Posterior vena cava (tissue), 2 donors: ENCODE data around the gene ZNF496. TPM values are rescaled to one million over a fixed set of nuclear protein-coding genes. Genes with fewer than 3 reads are reported as not detected.
"Not testable (repeated sequence)": the region's sequence is repeated elsewhere in the genome, so short reads cannot be mapped to it uniquely, and the experiment has no call there.

ENCODE experiments used
- DNase-seq: peaks from one replicate; pipeline ENCODE4 v3.0.0-alpha.2; 2020; ENCODE audit warnings: low spot score
- intact Hi-C, 2 donors: fragments of 100-400 bp; cut with DNase I; formaldehyde crosslinking; loops; one replicate each; pipeline versions ENCODE4 v1.14.1 to v1.14.2; 2022 to 2023
- total RNA-seq, 2 donors: library from RNA; stranded (reverse); fragmentation: NEBNext Ultra II Directional; extraction: Animal tissue kit (Norgen Biotek cat#: 25700); gene quantifications; one replicate each; pipeline ENCODE4 v1.2.1, GENCODE V29; 2021
- donor health status: DM: yes; HTN: yes; CAD: no.
- donor health status: DM: yes; HTN: yes; CAD: no.

The ZNF496 gene
- total RNA-seq, 2 donors from 2014 or later: 18.8 to 19.3 TPM

- intact Hi-C loops: no loop called here
- DNase-seq: peak; percentile 82
These were observed 29.5 kb upstream of the ZNF496 start for GRCh38 chr1:247360991-247361731.

GRCh38 chr1:247360116-247360898 is 28.6 kb upstream of the ZNF496 start:
- DNase-seq: no peak
- intact Hi-C loops: no loop called here

GRCh38 chr1:247359559-247359958 is 27.9 kb upstream of the ZNF496 start:
- intact Hi-C loops: loop anchor here in 1 of 2 donors (10.0 kb wide), 1 partner anchor 585 kb away; the partner anchor contains the start of gene OR2L8
- no peak for DNase-seq

DNA sequence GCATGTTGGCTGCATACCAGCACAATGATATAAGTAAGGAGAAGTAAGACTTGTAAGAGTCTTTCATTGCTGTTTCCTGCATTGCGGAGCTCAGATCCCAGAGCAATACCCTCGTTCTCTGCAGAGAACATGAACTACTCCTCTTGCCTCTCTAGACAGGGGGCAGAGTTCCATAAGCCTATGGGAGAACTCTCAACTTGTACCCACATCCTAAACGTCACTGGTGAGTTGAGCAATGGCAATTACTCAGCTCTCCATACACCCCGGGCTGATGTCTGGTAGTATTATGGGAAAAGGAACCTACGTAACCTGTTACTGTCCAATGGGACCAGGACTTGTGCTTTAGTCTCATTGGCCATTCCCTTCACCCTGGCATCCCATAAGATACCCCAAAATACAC is 27.3 kb upstream of the ZNF496 start:
- DNase-seq: no peak
- intact Hi-C loops: loop anchor here in 1 of 2 donors (10.0 kb wide), 1 partner anchor 586 kb away; the partner anchor contains the start of gene OR2L8

DNA sequence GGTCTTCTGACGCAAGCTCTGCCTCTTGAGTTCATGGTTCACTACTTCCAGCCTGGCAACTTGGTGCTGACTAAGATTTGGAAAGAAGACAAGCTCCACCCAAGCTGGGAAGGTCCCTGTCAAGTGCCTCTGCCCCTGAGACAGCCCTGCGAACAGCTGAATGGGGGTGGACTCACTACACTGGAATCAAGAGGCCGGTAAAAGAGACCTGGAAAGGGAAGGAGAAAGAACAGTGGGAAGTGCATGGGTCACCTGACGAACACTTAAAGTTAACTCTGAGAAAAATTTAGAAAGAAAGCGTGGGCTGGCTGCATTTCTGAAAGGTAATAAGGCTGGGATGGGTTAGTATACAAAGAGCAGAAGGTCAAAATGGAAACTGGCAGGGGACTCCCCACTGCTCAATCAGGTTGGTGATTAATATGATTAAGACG is 26.1 kb upstream of the ZNF496 start:
- intact Hi-C loops: loop anchor here in 1 of 2 donors (10.0 kb wide), 1 partner anchor 587 kb away; the partner anchor contains the start of gene OR2L8
- peak; percentile 53 for DNase-seq

GRCh38 chr1:247357052-247357780 is 25.5 kb upstream of the ZNF496 start:
- intact Hi-C loops: loop anchor here in 1 of 2 donors (10.0 kb wide), 1 partner anchor 588 kb away; the partner anchor contains the start of gene OR2L8

DNA sequence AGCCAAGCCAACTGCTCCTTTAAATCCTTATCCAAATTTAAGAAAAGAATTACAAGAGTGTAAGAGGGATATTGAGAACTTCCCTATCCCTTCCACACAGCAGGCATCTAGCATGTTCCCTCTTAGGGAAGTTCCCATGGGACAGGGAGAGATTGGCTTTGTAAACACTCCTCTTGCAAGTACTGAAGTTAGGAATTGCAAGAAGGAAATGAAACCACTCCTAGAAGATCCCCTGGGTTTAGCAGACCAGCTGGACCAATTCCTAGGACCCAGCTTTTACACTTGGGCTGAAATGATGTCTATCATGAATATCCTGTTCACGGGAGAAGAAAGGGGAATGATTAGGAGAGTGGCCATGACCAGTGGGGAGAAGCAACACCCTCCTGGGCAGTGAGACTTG is 23.5 kb upstream of the ZNF496 start:
- not testable (repeated sequence) for DNase-seq
- intact Hi-C loops: loop anchor here in 1 of 2 donors (10.0 kb wide), 1 partner anchor 590 kb away; the partner anchor contains the start of gene OR2L8

More at GRCh38 chr1:247357052-247357780, 25.5 kb upstream of the ZNF496 start:
- DNase-seq: peak; percentile 43

GRCh38 chr1:247352175-247352574 is 20.5 kb upstream of the ZNF496 start:
- DNase-seq: peak; percentile 25
- intact Hi-C loops: loop anchor here in 1 of 2 donors (10.0 kb wide), 1 partner anchor 593 kb away; the partner anchor contains the start of gene OR2L8

DNA sequence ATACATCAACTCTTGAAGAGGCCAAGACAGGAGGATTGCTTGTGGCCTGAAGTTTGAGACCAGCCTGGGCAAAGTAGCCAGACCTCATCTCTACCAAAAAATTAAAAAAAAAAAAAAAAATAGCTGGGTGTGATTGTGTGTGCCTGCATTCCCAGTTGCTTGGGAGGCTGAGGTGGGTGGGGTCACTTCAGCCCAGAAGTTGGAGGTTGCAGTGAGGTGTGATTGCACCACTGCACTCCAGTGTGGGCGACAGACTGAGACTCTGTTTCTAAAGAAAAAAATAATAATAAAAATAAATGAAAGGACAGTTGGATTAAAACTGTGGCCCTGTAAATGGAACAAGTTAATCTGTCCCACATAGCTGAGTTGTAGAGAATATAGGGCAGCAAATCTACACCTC is 18.9 kb upstream of the ZNF496 start:
- DNase-seq: no peak
- intact Hi-C loops: loop anchor here in 1 of 2 donors (10.0 kb wide), 1 partner anchor 594 kb away; the partner anchor contains the start of gene OR2L8

DNA sequence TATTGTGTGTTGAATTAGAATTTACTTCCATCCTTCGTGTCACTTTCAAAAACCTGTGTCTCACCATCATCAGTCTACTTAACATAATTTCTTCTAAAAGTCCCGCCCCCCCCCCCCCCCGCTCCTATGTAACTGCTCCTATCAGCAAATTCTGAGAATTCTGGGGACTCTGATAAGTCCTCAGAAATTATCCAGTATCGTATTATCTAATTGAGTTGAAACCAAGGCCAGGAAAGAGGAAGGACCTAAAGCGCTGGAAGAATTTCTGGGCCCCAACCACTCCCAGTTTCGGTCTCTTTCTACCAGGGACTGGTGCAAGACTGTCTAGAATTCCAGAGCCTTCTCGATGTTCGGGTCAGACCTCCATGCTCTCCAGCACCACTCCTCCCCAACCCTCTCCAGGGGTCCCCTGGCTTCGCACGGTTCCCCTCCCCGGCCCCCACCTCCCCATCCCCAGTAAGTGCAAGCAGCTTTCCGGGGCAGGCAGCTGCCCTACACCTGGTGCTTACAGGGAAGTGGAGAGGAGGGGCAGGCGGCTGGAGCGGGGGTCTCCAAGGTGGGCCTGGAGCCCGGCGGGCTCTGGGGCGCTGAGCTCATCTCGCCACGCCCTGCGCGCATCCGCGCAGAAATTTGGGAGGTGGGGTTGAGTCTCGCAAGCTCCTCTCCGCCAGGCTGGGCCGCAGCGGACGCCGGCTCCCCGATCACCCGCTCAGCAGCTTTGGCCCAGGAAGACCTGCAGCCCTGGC is 16.0 kb upstream of the ZNF496 start:
- no peak for DNase-seq
- intact Hi-C loops: no loop called here

- intact Hi-C loops: no loop called here
- no peak for DNase-seq
These were observed 14.2 kb upstream of the ZNF496 start for GRCh38 chr1:247345881-247346280.

DNA sequence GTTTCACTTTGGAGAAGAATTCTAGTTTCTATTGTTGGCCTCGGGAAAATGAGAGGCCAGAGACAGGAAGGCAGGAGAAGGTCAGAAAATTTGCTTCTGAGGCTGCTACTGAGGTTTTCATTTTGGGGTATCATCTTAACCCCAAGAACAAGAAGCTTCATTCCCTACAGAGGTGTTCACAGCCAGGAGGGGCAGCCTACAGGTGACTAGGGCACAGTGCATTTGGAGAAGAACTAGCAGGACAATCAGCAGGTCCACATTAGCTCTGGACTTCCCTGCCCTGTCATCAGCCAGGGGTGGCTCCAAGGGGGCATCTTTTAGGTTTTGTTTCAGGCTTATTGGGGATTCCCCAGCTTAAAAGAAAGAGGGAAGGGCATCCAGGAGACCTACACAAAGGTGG is 12.1 kb upstream of the ZNF496 start:
- DNase-seq: no peak
- intact Hi-C loops: no loop called here

- no peak for DNase-seq
- intact Hi-C loops: no loop called here
These were observed 7.1 kb upstream of the ZNF496 start for GRCh38 chr1:247338723-247339275.

DNA sequence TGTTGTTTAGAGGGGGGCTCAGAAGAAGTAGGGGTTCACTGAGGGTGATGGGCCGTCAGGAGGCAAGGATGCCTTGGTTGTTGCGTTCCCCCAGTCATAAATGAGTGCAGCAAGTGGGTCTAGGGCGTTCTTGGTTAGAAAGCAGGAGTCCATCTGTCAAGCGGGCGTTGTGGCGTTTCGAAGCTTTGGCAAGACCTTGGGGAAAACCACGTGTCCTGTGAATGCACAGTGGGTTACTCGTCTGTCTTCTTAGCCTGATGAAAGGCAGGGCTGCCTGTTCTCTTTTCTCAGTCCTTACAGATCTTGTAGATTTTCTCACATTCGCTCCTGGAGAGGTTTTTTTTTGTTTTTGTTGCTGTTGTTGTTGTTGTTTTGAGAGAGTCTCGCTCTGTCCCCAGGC is 6.3 kb upstream of the ZNF496 start:
- DNase-seq: no peak
- intact Hi-C loops: no loop called here

DNA sequence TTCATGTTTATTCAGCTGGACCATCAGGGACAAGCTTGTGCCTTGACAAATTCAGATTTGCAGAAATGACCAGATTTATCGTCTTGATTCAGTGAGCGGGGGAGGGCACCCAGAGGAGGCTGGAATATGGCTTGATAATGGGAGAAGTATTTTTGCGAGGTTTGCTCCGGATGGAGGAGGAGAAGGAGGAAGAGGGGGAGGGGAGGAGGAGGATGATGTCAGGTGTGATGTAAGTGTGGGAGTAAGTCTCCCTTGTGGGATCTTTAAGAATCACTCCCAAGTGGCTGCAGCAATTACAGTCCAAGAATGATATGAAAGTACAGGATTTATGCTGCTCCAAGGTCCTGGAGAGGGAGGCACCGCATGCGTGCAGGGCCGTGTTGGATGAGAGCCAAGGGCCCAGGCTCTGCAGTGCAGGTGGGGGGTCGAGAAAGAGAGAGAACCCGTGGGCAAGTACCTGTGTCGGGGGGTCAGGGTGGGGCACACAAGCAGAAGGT is 5.6 kb upstream of the ZNF496 start:
- intact Hi-C loops: no loop called here
- no peak for DNase-seq

DNA sequence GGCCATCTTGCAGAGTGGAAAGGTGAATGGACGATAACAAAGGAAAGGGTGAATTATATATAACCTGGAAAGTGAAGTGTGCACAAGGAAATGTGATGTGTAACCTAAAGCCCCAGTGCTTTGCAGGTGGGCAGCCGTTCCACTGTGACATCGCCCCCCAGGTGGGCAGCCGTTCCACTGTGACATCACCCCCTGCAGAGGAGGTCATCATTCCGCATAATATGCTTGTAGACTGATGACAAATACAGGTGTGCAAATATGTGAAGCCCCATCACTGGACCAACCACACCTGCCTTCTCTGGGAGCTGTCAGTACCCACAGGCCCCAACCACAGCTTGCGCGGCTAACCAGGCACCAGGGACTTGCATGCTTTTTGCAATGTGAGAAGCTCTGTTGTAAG is 4.7 kb upstream of the ZNF496 start:
- no peak for DNase-seq
- intact Hi-C loops: no loop called here

DNA sequence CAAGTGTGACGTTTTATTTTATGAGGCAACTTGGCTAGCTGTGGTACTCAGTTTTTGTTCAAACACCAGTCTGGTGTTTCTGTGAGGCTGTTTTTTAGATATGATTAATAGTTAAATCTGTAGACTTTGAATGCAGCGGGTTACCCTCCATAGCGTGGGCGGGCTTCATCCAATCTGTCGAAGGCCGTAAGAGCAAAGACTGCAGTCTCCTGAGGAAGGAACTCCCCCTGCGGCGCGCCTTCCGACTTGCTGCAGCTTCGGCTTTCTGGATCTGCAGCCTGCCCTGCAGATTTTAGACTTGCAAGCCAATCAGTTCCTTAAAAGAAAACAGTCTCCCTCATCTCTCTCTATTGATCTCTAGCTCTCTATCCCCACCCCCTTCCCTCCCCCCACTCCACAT is 4.2 kb upstream of the ZNF496 start:
- no peak for DNase-seq
- intact Hi-C loops: no loop called here
